DND-41 (cell line): ENCODE measurements around the gene PON3.

Experiments used
- ATAC-seq: fragments of 200-7000 bp; cut with Tn5 transposase; 3 replicates; pipeline ENCODE4 v1.9.1; 2021; ENCODE audit warnings: low read depth; ENCODE audit not compliant: insufficient read depth
- DNase-seq: peaks from one replicate; pipeline ENCODE4 v3.0.0-alpha.2; 2020
- H2AFZ ChIP-seq: 2 replicates; pipeline ENCODE4 v1.6.0; 2012; ENCODE audit warnings: low read depth, low read length
- H3K27ac ChIP-seq: 2 replicates; pipeline ENCODE4 v1.5.1; 2012; ENCODE audit warnings: low read length, inconsistent platforms
- H3K27me3 ChIP-seq: fragments of 200-600 bp; sonication (generic); 2 replicates; pipeline ENCODE4 v1.6.0; 2012; ENCODE audit warnings: low read length, mild to moderate bottlenecking, inconsistent platforms; ENCODE audit not compliant: insufficient read depth, poor library complexity
- H3K36me3 ChIP-seq: 2 replicates; pipeline ENCODE4 v1.5.1; 2012; ENCODE audit warnings: low read length, inconsistent platforms; ENCODE audit not compliant: insufficient read depth
- H3K4me1 ChIP-seq: 2 replicates; pipeline ENCODE4 v1.5.1; 2012; ENCODE audit warnings: mild to moderate bottlenecking, low read length; ENCODE audit not compliant: insufficient read depth
- H3K4me2 ChIP-seq: 2 replicates; pipeline ENCODE4 v1.6.0; 2012; ENCODE audit warnings: mild to moderate bottlenecking, moderate library complexity, low read length, inconsistent platforms; ENCODE audit not compliant: insufficient read depth
- H3K4me3 ChIP-seq, 2 experiments: fragments of 200-600 bp in 1 of 2; shearing (Covaris generic) in 1 of 2; 2 replicates each; pipeline ENCODE4 v1.5.1; 2012 to 2016; ENCODE audit warnings: inconsistent platforms in 2 of 2, low read length in 2 of 2, mild to moderate bottlenecking in 2 of 2, low read depth in 1 of 2, moderate library complexity in 1 of 2
- H3K79me2 ChIP-seq: 2 replicates; pipeline ENCODE4 v1.6.0; 2012; ENCODE audit warnings: low read length, inconsistent platforms; ENCODE audit not compliant: insufficient read depth
- H3K9ac ChIP-seq: 2 replicates; pipeline ENCODE4 v1.6.0; 2012; ENCODE audit warnings: low read depth, mild to moderate bottlenecking, inconsistent platforms, low read length, moderate library complexity
- H3K9me3 ChIP-seq: 2 replicates; pipeline ENCODE4 v1.5.1; 2012; ENCODE audit warnings: low read length, moderate library complexity, mild to moderate bottlenecking, inconsistent platforms; ENCODE audit not compliant: insufficient read depth, severe bottlenecking
- H4K20me1 ChIP-seq: 2 replicates; pipeline ENCODE4 v1.6.0; 2012; ENCODE audit warnings: low read length; ENCODE audit not compliant: insufficient read depth
- EZH2 ChIP-seq: IDR thresholded peaks from 3 replicates; pipeline ENCODE4 v1.6.1; 2012; ENCODE audit warnings: borderline replicate concordance, low read depth, mild to moderate bottlenecking, moderate library complexity, low read length, inconsistent platforms; ENCODE audit not compliant: severe bottlenecking
- TF ChIP-seq, protein P1 (sequence below): IDR thresholded peaks from 2 replicates; pipeline ENCODE4 v1.5.1; 2012; ENCODE audit warnings: borderline replicate concordance, low read length, moderate library complexity, mild to moderate bottlenecking; ENCODE audit not compliant: poor library complexity, severe bottlenecking; ENCODE audit errors: extremely low read depth

The PON3 gene

GRCh38 chr7:95376632-95377400 lies 19.4 kb downstream of the PON3 start:
- H3K27me3 ChIP-seq: no peaks in the 10 kb centered on the region
- no peak overlapping the region for H3K9ac ChIP-seq
- H3K27ac ChIP-seq: no peak overlapping the region
- no peak for ATAC-seq
- no peaks in the 10 kb centered on the region for H3K36me3 ChIP-seq
- no peak overlapping the region for H3K4me3 ChIP-seq
- no peaks in the 10 kb centered on the region for H3K4me1 ChIP-seq
- no peaks in the 10 kb centered on the region for H3K79me2 ChIP-seq
- H2AFZ ChIP-seq: no peak overlapping the region
- no peaks in the 10 kb centered on the region for H4K20me1 ChIP-seq
- H3K9me3 ChIP-seq: no peaks in the 10 kb centered on the region
- DNase-seq: no peak
- no peak overlapping the region for H3K4me2 ChIP-seq
- TF ChIP-seq, protein P1, sequence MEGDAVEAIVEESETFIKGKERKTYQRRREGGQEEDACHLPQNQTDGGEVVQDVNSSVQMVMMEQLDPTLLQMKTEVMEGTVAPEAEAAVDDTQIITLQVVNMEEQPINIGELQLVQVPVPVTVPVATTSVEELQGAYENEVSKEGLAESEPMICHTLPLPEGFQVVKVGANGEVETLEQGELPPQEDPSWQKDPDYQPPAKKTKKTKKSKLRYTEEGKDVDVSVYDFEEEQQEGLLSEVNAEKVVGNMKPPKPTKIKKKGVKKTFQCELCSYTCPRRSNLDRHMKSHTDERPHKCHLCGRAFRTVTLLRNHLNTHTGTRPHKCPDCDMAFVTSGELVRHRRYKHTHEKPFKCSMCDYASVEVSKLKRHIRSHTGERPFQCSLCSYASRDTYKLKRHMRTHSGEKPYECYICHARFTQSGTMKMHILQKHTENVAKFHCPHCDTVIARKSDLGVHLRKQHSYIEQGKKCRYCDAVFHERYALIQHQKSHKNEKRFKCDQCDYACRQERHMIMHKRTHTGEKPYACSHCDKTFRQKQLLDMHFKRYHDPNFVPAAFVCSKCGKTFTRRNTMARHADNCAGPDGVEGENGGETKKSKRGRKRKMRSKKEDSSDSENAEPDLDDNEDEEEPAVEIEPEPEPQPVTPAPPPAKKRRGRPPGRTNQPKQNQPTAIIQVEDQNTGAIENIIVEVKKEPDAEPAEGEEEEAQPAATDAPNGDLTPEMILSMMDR: no peak
- no peak for TF ChIP-seq EZH2

GRCh38 chr7:95375591-95376257 lies 20.5 kb downstream of the PON3 start:
- H3K79me2 ChIP-seq: no peaks in the 10 kb centered on the region
- no peak overlapping the region for H3K4me3 ChIP-seq
- H3K36me3 ChIP-seq: no peaks in the 10 kb centered on the region
- no peaks in the 10 kb centered on the region for H3K4me1 ChIP-seq
- H4K20me1 ChIP-seq: no peaks in the 10 kb centered on the region
- ATAC-seq (no peak), DNase-seq (no peak)
- H2AFZ ChIP-seq: no peak overlapping the region
- no peaks in the 10 kb centered on the region for H3K27me3 ChIP-seq
- no peaks in the 10 kb centered on the region for H3K9me3 ChIP-seq
- H3K9ac ChIP-seq: no peak overlapping the region
- no peak overlapping the region for H3K4me2 ChIP-seq
- TF ChIP-seq EZH2: no peak
- TF ChIP-seq, protein P1: no peak
- H3K27ac ChIP-seq: no peak overlapping the region

DNA sequence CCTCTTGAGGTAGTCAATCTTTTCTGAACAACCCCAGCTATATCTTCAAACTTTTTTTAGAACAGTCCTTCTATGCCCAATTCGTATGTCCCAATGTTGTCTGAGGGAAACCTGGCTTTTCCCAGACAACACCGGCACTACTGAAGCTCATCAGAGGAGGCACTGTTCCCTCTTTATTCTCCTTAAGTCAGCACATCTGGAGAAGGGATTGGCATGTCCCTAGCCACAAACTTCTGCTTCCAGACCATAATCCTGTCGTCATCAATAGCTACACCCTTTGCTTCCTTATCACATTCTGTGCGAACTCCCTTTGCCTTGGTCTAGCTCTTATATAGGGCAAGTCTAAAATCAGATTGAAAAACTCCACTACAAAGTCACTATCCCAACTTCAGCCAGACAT lies 22.9 kb downstream of the PON3 start:
- TF ChIP-seq, protein P1: peak; percentile 15
- TF ChIP-seq EZH2: no peak
- H4K20me1 ChIP-seq: no peaks in the 10 kb centered on the region
- no peak overlapping the region for H3K4me2 ChIP-seq
- no peak overlapping the region for H3K4me3 ChIP-seq
- H2AFZ ChIP-seq: no peak overlapping the region
- no peak overlapping the region for H3K27ac ChIP-seq
- H3K9ac ChIP-seq: no peak overlapping the region
- no peaks in the 10 kb centered on the region for H3K9me3 ChIP-seq
- no peaks in the 10 kb centered on the region for H3K4me1 ChIP-seq
- no peaks in the 10 kb centered on the region for H3K27me3 ChIP-seq
- DNase-seq (no peak), ATAC-seq (no peak)
- no peaks in the 10 kb centered on the region for H3K36me3 ChIP-seq
- H3K79me2 ChIP-seq: no peaks in the 10 kb centered on the region

DNA sequence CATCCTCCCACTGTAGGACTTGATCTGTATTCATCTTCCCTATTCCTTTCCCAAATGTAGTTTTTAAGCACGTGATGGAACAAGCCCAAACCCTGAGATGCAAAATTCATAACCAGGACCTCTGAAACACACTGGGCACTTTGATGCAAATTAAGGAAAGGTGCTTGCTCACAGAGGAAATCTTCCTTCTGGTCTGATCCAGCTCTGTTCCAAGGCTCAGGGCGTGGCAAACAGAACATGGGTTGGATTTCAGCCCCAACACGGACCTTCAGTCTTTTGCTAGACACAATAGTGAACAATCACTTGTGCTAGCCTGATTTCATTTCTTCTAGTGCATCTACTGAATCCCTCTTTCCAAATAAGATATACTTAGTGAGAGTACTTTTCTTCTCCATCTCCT lies 27.9 kb downstream of the PON3 start:
- ATAC-seq (no peak), DNase-seq (no peak)
- Histone ChIP-seq H3K4me3 (no peak overlapping the region), H3K4me2 (no peak overlapping the region), H3K27ac (no peak overlapping the region), H3K9ac (no peak overlapping the region), H2AFZ (no peak overlapping the region), H3K9me3 (no peaks in the 10 kb centered on the region), H3K36me3 (no peaks in the 10 kb centered on the region), H3K4me1 (no peaks in the 10 kb centered on the region), H3K79me2 (no peaks in the 10 kb centered on the region), H4K20me1 (no peaks in the 10 kb centered on the region), H3K27me3 (no peaks in the 10 kb centered on the region)
- TF ChIP-seq EZH2: no peak
- TF ChIP-seq, protein P1: no peak
